Breast epithelium (tissue), 4 donors: ENCODE results near the gene KLRF1. TPM values are rescaled to one million over a fixed set of nuclear protein-coding genes. Genes with fewer than 3 reads are reported as not detected.
"Not testable (repeated sequence)": the region's sequence is repeated elsewhere in the genome, so short reads cannot be mapped to it uniquely, and the experiment has no call there.

ENCODE experiments used
- DNase-seq, 2 donors: peaks; one replicate each; pipeline ENCODE4 v3.0.0-alpha.2; 2019; ENCODE audit warnings: low spot score in 2 of 2
- H3K27ac ChIP-seq, 2 donors: fragments of 200-600 bp; sonication (generic) in 1 of 2; one replicate each; pipeline ENCODE4 v1.5.1; 2016 to 2019; ENCODE audit warnings: mild to moderate bottlenecking in 1 of 2
- H3K27me3 ChIP-seq, 2 donors: fragments of 200-600 bp; sonication (generic) in 1 of 2; one replicate each; pipeline versions ENCODE4 v1.5.1 to v1.6.0; 2017 to 2019; ENCODE audit warnings: control low read depth in 1 of 2, mild to moderate bottlenecking in 1 of 2
- H3K36me3 ChIP-seq: fragments of 200-600 bp; one replicate; pipeline ENCODE4 v1.5.1; 2019
- H3K4me1 ChIP-seq, 2 donors: fragments of 200-600 bp; sonication (generic); one replicate each; pipeline ENCODE4 v1.5.1; 2016 to 2019; ENCODE audit warnings: control low read depth in 1 of 2
- H3K4me3 ChIP-seq, 3 donors: fragments of 200-600 bp; sonication (generic); 1 replicate in 2 of 3; 2 replicates in 1 of 3; pipeline ENCODE4 v1.5.1; 2016 to 2019; ENCODE audit warnings: mild to moderate bottlenecking in 3 of 3, moderate library complexity in 2 of 3
- H3K9me3 ChIP-seq, 2 donors: fragments of 200-600 bp; sonication (generic) in 1 of 2; one replicate each; pipeline ENCODE4 v1.5.1; 2016 to 2019; ENCODE audit warnings: control low read depth in 1 of 2
- POLR2A ChIP-seq: fragments of 450-650 bp; IDR thresholded peaks from one replicate; pipeline ENCODE4 v1.6.1; 2016; ENCODE audit warnings: antibody characterized with exemption, mild to moderate bottlenecking, moderate library complexity
- POLR2AphosphoS5 ChIP-seq, 3 donors: sonication (generic); formaldehyde crosslinking; IDR thresholded peaks; one replicate each; pipeline ENCODE4 v1.6.1; 2017; ENCODE audit warnings: antibody characterized with exemption in 3 of 3
- intact Hi-C: fragments of 100-400 bp; cut with DNase I; formaldehyde crosslinking; loops from one replicate; pipeline ENCODE4 v1.15.1; 2023; ENCODE audit warnings: low total_unique reads
- total RNA-seq, 3 donors: library from RNA; depleted of rRNA; stranded (reverse); fragments of >200 nt; gene quantifications; one replicate each; pipeline ENCODE4 v1.1.0, GENCODE V29; 2016
- TF ChIP-seq, protein P1 (sequence below), 3 donors: fragments of 450-650 bp; IDR thresholded peaks; one replicate each; pipeline ENCODE4 v1.5.1; 2016 to 2017; ENCODE audit warnings: antibody characterized with exemption in 3 of 3, mild to moderate bottlenecking in 3 of 3, moderate library complexity in 3 of 3

KLRF1 gene
- total RNA-seq, 3 donors from 2014 or later: 0.32 to 0.44 TPM; not detected in 1

GRCh38 chr12:9869307-9870161 is 42.3 kb downstream of the KLRF1 start, which contains the start of gene CLEC2B:
Gene CLEC2B, minus strand, starts transcription at chr12:9869354.
- H3K27ac ChIP-seq: peak within 1 kb of the TSS; percentile 90 to 91
- intact Hi-C loops: no loop called here

GRCh38 chr12:9870286-9870866 is 43.1 kb downstream of the KLRF1 start:
- TF ChIP-seq POLR2A (no peak), POLR2AphosphoS5 (IDR thresholded peaks at IDR 0.05) (no peak)
- TF ChIP-seq, protein P1, sequence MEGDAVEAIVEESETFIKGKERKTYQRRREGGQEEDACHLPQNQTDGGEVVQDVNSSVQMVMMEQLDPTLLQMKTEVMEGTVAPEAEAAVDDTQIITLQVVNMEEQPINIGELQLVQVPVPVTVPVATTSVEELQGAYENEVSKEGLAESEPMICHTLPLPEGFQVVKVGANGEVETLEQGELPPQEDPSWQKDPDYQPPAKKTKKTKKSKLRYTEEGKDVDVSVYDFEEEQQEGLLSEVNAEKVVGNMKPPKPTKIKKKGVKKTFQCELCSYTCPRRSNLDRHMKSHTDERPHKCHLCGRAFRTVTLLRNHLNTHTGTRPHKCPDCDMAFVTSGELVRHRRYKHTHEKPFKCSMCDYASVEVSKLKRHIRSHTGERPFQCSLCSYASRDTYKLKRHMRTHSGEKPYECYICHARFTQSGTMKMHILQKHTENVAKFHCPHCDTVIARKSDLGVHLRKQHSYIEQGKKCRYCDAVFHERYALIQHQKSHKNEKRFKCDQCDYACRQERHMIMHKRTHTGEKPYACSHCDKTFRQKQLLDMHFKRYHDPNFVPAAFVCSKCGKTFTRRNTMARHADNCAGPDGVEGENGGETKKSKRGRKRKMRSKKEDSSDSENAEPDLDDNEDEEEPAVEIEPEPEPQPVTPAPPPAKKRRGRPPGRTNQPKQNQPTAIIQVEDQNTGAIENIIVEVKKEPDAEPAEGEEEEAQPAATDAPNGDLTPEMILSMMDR (IDR thresholded peaks at IDR 0.05): no peak
- H3K27ac ChIP-seq: peak overlapping the region; percentile 90 to 91
- intact Hi-C loops: no loop called here
- no peaks in the 10 kb centered on the region for H3K27me3 ChIP-seq
- no peak for DNase-seq
- no peaks in the 10 kb centered on the region for H3K9me3 ChIP-seq
- H3K36me3 ChIP-seq: no peaks in the 10 kb centered on the region
- H3K4me3 ChIP-seq: peak overlapping the region; percentile 50 to 67 (median 51)
- H3K4me1 ChIP-seq: no peaks in the 10 kb centered on the region

More at GRCh38 chr12:9869307-9870161, 42.3 kb downstream of the KLRF1 start, which contains the start of gene CLEC2B:
- no peak for DNase-seq
- Histone ChIP-seq H3K27me3 (no peaks in the 10 kb centered on the region), H3K4me3 (peak within 1 kb of the TSS; percentile 50 to 67 (median 51)), H3K36me3 (no peaks in the 10 kb centered on the region), H3K9me3 (no peaks in the 10 kb centered on the region), H3K4me1 (no peaks in the 10 kb centered on the region)
- TF ChIP-seq POLR2A (peak; percentile 11), POLR2AphosphoS5 (IDR thresholded peaks at IDR 0.05) (peak in 1 of 3 donors; percentile 29)
- TF ChIP-seq, protein P1 (IDR thresholded peaks at IDR 0.05): no peak

- no peaks in the 10 kb centered on the region for H3K27me3 ChIP-seq
- TF ChIP-seq, protein P1 (IDR thresholded peaks at IDR 0.05): no peak
- no peak for TF ChIP-seq POLR2AphosphoS5 (IDR thresholded peaks at IDR 0.05)
- TF ChIP-seq POLR2A: no peak
- no peaks in the 10 kb centered on the region for H3K4me1 ChIP-seq
- no peak overlapping the region for H3K4me3 ChIP-seq
- peak overlapping the region in 1 of 2 donors; percentile 46 for H3K27ac ChIP-seq
- intact Hi-C loops: no loop called here
- no peak for DNase-seq
- H3K36me3 ChIP-seq: no peaks in the 10 kb centered on the region
- no peaks in the 10 kb centered on the region for H3K9me3 ChIP-seq
These were observed 44.9 kb downstream of the KLRF1 start for GRCh38 chr12:9872162-9872561.

DNA sequence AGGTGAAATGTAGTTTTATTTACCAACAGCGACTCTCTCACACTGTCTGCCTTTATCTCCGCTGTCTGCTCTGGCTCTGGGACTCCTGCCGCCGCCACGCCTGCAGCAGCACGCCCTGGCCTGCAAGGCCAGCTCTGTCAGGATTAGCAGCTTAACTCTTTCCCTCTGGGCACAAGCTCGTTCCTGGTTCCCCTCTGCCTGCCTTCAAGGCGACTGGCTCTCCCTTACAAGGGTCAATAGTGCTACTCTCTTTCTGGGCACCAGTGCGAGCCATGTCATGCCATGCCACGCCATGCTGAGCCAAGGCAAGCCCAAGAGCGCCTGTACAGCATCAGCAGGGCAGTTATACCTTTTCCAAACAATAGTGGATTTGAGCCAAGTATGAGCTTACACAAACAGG is 45.5 kb downstream of the KLRF1 start:
- no peaks in the 10 kb centered on the region for H3K27me3 ChIP-seq
- DNase-seq: no peak
- H3K36me3 ChIP-seq: no peaks in the 10 kb centered on the region
- H3K9me3 ChIP-seq: no peaks in the 10 kb centered on the region
- intact Hi-C loops: no loop called here
- peak overlapping the region in 1 of 2 donors; percentile 46 for H3K27ac ChIP-seq
- H3K4me3 ChIP-seq: no peak overlapping the region
- H3K4me1 ChIP-seq: no peaks in the 10 kb centered on the region
- TF ChIP-seq POLR2AphosphoS5 (IDR thresholded peaks at IDR 0.05) (no peak), POLR2A (no peak)
- TF ChIP-seq, protein P1 (IDR thresholded peaks at IDR 0.05): no peak

DNA sequence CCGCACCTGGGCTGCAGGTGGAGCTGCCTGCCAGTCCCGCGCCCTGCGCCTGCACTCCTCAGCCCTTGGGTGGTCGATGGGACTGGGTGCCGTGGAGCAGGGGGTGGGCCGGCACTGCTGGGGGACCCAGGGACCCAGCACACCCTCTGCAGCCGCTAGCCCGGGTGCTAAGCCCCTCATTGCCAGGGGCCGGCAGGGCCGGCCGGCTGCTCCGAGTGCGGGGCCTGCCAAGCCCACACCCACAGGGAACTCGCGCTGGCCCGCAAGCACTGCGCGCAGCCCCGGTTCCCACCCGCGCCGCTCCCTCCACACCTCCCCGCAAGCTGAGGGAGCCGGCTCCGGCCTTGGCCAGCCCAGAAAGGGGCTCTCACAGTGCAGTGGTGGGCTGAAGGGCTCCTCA is 48.8 kb downstream of the KLRF1 start:
- DNase-seq, H3K4me3 ChIP-seq, H3K9me3 ChIP-seq, H3K36me3 ChIP-seq, intact Hi-C loops, H3K27me3 ChIP-seq, H3K27ac ChIP-seq, H3K4me1 ChIP-seq: not testable (repeated sequence)
